Endothelial cell of umbilical vein (primary cell): ENCODE measurements around the gene DYRK1A. TPM values are rescaled to one million over a fixed set of nuclear protein-coding genes. Genes with fewer than 3 reads are reported as not detected.

ENCODE experiments used
- BruUV-seq: library from RNA; stranded (reverse); fragments of 400-500 nt; replicated peaks from 2 replicates; lab custom pipeline; 2021; lab: Mats Ljungman, UMichigan
- CTCF ChIA-PET: fragments of 300-600, 350-600 bp; sonication (Branson Sonifier 250); formaldehyde crosslinking; loops from one replicate; lab custom pipeline; 2021; ENCODE audit warnings: antibody characterized with exemption, inconsistent platforms; lab: Charles Lee
- POLR2A ChIA-PET: fragments of 300-600, 350-600 bp; sonication (Branson Sonifier 250); formaldehyde crosslinking; loops from one replicate; lab custom pipeline; 2021; ENCODE audit warnings: antibody characterized with exemption, inconsistent platforms; lab: Charles Lee
- DNase-seq: peaks from one replicate; pipeline ENCODE4 v3.0.0-alpha.2; 2011; ENCODE audit warnings: low read depth, low spot score
- FAIRE-seq: peaks from 2 replicates; lab custom pipeline; 2011; peaks lifted over from hg19 to GRCh38; lab: Jason Lieb, UNC
- H2AFZ ChIP-seq: 2 replicates; pipeline ENCODE4 v1.6.0; 2012; ENCODE audit warnings: low read depth, low read length, control low read depth, inconsistent platforms
- H3K27ac ChIP-seq: 2 replicates; pipeline ENCODE4 v1.5.1; 2011; ENCODE audit warnings: low read depth, mild to moderate bottlenecking, control low read depth, low read length, moderate library complexity; ENCODE audit not compliant: insufficient read depth
- H3K27me3 ChIP-seq, 2 experiments: 2 replicates each; pipeline versions ENCODE4 v1.6.0 to v1.6.1; 2011; ENCODE audit warnings: low read length in 2 of 2, mixed read lengths in 1 of 2; ENCODE audit not compliant: control insufficient read depth in 2 of 2, insufficient read depth in 2 of 2
- H3K36me3 ChIP-seq, 2 experiments: 2 replicates in 1 of 2; 3 replicates in 1 of 2; pipeline ENCODE4 v1.5.1; 2011; ENCODE audit warnings: low read length in 2 of 2, mild to moderate bottlenecking in 1 of 2, moderate library complexity in 1 of 2; ENCODE audit not compliant: control insufficient read depth in 2 of 2, insufficient read depth in 2 of 2; ENCODE audit errors: extremely low read depth in 1 of 2
- H3K4me1 ChIP-seq: 3 replicates; pipeline ENCODE4 v1.5.1; 2011; ENCODE audit warnings: mild to moderate bottlenecking, low read length; ENCODE audit not compliant: control insufficient read depth, insufficient read depth; ENCODE audit errors: extremely low read depth
- H3K4me2 ChIP-seq: 2 replicates; pipeline ENCODE4 v1.6.1; 2011; ENCODE audit warnings: low read length, control low read depth, mixed read lengths; ENCODE audit not compliant: insufficient read depth
- H3K4me3 ChIP-seq, 3 experiments: fragments of 200-600 bp in 1 of 3; sonication (generic), shearing (Covaris generic) in 1 of 3; replicated peaks in 1 of 3; 2 replicates each; pipeline ENCODE4 v1.5.1; 2011 to 2016; ENCODE audit warnings: control low read depth in 3 of 3, low read length in 3 of 3, mild to moderate bottlenecking in 2 of 3, inconsistent platforms in 1 of 3, low read depth in 1 of 3, moderate library complexity in 1 of 3; ENCODE audit not compliant: insufficient read depth in 1 of 3
- H3K79me2 ChIP-seq: 2 replicates; pipeline ENCODE4 v1.6.0; 2012; ENCODE audit warnings: low read length, inconsistent platforms; ENCODE audit not compliant: control insufficient read depth, insufficient read depth
- H3K9ac ChIP-seq: replicated peaks from 2 replicates; pipeline ENCODE3; 2011; ENCODE audit warnings: low read length, control low read depth; ENCODE audit not compliant: insufficient read depth; ENCODE audit errors: extremely low read depth
- H3K9me1 ChIP-seq: replicated peaks from 3 replicates; pipeline ENCODE4 v1.6.0; 2011; ENCODE audit warnings: mild to moderate bottlenecking, low read length; ENCODE audit not compliant: control insufficient read depth, insufficient read depth; ENCODE audit errors: extremely low read depth
- H3K9me3 ChIP-seq: replicated peaks from 2 replicates; pipeline ENCODE4 v1.5.1; 2012; ENCODE audit warnings: low read length, inconsistent platforms; ENCODE audit not compliant: control insufficient read depth, insufficient read depth
- H4K20me1 ChIP-seq: replicated peaks from 2 replicates; pipeline ENCODE3; 2011; ENCODE audit warnings: mild to moderate bottlenecking, low read length; ENCODE audit not compliant: control insufficient read depth, insufficient read depth; ENCODE audit errors: extremely low read depth
- EZH2 ChIP-seq: IDR thresholded peaks from 2 replicates; pipeline ENCODE4 v1.6.1; 2012; ENCODE audit warnings: borderline replicate concordance, low read depth, mild to moderate bottlenecking, moderate library complexity, low read length, inconsistent platforms; ENCODE audit not compliant: severe bottlenecking
- FOS ChIP-seq: IDR thresholded peaks from 2 replicates; pipeline ENCODE4 v1.6.1; 2011; ENCODE audit warnings: mild to moderate bottlenecking, low read length, moderate library complexity, borderline replicate concordance; ENCODE audit not compliant: insufficient read depth
- GATA2 ChIP-seq: IDR thresholded peaks from 2 replicates; pipeline ENCODE4 v1.7.0; 2011; ENCODE audit warnings: low read depth, mild to moderate bottlenecking, moderate library complexity, mixed read lengths, low read length; ENCODE audit not compliant: insufficient read length, insufficient read depth
- JUN ChIP-seq: IDR thresholded peaks from 2 replicates; pipeline ENCODE4 v1.6.1; 2011; ENCODE audit warnings: borderline replicate concordance, low read depth; ENCODE audit not compliant: insufficient read length, insufficient read depth
- MYC ChIP-seq: IDR thresholded peaks from one replicate; pipeline ENCODE4 v1.6.1; 2011; ENCODE audit warnings: mild to moderate bottlenecking, low read depth, low read length
- POLR2A ChIP-seq: IDR thresholded peaks from 2 replicates; pipeline ENCODE4 v1.6.1; 2012; ENCODE audit warnings: low read depth, mild to moderate bottlenecking, control low read depth, low read length
- POLR2AphosphoS5 ChIP-seq: IDR thresholded peaks from 2 replicates; pipeline ENCODE4 v1.6.1; 2012; ENCODE audit warnings: low read depth, mild to moderate bottlenecking, control low read depth, low read length, moderate library complexity; ENCODE audit not compliant: insufficient read depth
- dilution Hi-C: fragments of 300-500 bp; cut with MboI; formaldehyde crosslinking; loops from one replicate; pipeline ENCODE4 v1.15.0; 2019; ENCODE audit warnings: low sequenced_read_pairs; ENCODE audit not compliant: extremely low pct_ligation_motif_present
- intact Hi-C: fragments of 100-400 bp; cut with micrococcal nuclease; formaldehyde crosslinking; loops from one replicate; pipeline ENCODE4 v1.10.0; 2022
- polyA plus RNA-seq, 4 experiments: library from polyadenylated mRNA; depleted of rRNA in 3 of 4; stranded (reverse) in 3 of 4; unstranded in 1 of 4; fragments of >200 nt; gene quantifications; 2 replicates each; pipeline versions ENCODE4 v1.2.1 to v1.2.3, GENCODE V29; 2011 to 2012; ENCODE audit warnings: missing spikeins in 1 of 4
- total RNA-seq: library from RNA; stranded (reverse); gene quantifications from 2 replicates; pipeline ENCODE4 v1.2.3, GENCODE V29; 2021
- TF ChIP-seq, protein P1 (sequence below): IDR thresholded peaks from 2 replicates; pipeline ENCODE4 v1.6.1; 2011; ENCODE audit not compliant: insufficient read depth, insufficient read length
- TF ChIP-seq, protein P2 (sequence below), 2 donors: IDR thresholded peaks; 1 replicate in 1 of 2; 2 replicates in 1 of 2; pipeline ENCODE4 v1.5.1; 2011; ENCODE audit warnings: low read length in 2 of 2, mild to moderate bottlenecking in 2 of 2, moderate library complexity in 2 of 2, control low read depth in 1 of 2, inconsistent platforms in 1 of 2, low read depth in 1 of 2; ENCODE audit not compliant: insufficient read depth in 1 of 2; ENCODE audit errors: extremely low read depth in 1 of 2

Gene DYRK1A
- total and polyA plus RNA-seq, 2 donors (not counting 3 experiments of a cell fraction or from before 2014, with no cell fraction given): 51.8 to 53.7 TPM

DNA sequence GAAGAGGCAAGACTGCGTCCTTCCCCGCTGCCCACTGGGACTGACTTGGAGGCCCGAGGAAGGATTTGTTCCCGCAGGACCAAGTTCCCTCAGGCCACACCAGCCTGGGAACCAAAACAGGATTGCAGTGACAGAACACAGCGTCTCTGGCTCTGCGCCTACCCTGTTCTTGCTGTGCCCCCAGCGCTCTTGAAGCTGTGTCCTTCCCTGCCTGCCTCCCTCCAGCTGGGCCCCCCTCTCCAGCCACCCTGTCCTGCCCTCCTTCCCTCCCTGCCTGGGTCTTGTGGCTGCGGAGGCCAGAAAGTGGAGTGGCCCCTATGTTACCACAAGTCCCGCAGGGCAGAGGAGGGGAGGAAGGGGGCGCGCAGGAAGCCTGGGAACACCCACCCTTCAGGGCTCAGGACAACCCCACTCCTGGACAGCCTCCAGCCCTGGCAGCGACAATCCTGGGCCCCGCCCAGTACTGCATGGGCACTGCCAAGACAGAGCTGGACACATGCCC lies 164.9 kb downstream of the DYRK1A start:
- Histone ChIP-seq H3K4me1 (no peaks in the 10 kb centered on the region), H3K36me3 (no peaks in the 10 kb centered on the region), H3K27me3 (peaks cover 8 to 15% of the 10 kb centered on the region in 2 experiments), H3K9me1 (no peaks in the 10 kb centered on the region), H3K4me2 (no peak overlapping the region), H3K9me3 (no peaks in the 10 kb centered on the region), H3K27ac (no peak overlapping the region), H3K4me3 (no peak overlapping the region), H3K9ac (no peak overlapping the region), H4K20me1 (no peaks in the 10 kb centered on the region), H3K79me2 (no peaks in the 10 kb centered on the region), H2AFZ (no peak overlapping the region)
- ChIA-PET CTCF (interaction anchor here (1.2 to 1.6 kb wide), 2 partner anchors 32 to 68 kb away, joined by 3 to 4 read pairs; no protein-coding TSS in a partner anchor), POLR2A (no interaction called here)
- no peak for FAIRE-seq
- TF ChIP-seq EZH2 (no peak), GATA2 (no peak), POLR2A (no peak), POLR2AphosphoS5 (no peak), JUN (no peak), MYC (no peak), FOS (no peak)
- TF ChIP-seq, protein P1, sequence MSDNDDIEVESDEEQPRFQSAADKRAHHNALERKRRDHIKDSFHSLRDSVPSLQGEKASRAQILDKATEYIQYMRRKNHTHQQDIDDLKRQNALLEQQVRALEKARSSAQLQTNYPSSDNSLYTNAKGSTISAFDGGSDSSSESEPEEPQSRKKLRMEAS: no peak
- TF ChIP-seq, protein P2, sequence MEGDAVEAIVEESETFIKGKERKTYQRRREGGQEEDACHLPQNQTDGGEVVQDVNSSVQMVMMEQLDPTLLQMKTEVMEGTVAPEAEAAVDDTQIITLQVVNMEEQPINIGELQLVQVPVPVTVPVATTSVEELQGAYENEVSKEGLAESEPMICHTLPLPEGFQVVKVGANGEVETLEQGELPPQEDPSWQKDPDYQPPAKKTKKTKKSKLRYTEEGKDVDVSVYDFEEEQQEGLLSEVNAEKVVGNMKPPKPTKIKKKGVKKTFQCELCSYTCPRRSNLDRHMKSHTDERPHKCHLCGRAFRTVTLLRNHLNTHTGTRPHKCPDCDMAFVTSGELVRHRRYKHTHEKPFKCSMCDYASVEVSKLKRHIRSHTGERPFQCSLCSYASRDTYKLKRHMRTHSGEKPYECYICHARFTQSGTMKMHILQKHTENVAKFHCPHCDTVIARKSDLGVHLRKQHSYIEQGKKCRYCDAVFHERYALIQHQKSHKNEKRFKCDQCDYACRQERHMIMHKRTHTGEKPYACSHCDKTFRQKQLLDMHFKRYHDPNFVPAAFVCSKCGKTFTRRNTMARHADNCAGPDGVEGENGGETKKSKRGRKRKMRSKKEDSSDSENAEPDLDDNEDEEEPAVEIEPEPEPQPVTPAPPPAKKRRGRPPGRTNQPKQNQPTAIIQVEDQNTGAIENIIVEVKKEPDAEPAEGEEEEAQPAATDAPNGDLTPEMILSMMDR (IDR thresholded peaks at IDR 0.05; ENCODE audit: extremely low read depth in 1 of 2, insufficient read depth in 1 of 2, low read depth in 1 of 2, low read length in 2 of 2): no peak
- dilution Hi-C loops (no loop called here), intact Hi-C loops (no loop called here)
- DNase-seq: no peak
- BruUV-seq: no TSS peak
